Activated effector memory CD4-positive, alpha-beta T cell treated with Interleukin-2 at 50 U/mL for 16 hours (primary cell): ENCODE results near the gene RTP5.
"Not testable (repeated sequence)": the region's sequence is repeated elsewhere in the genome, so short reads cannot be mapped to it uniquely, and the experiment has no call there.

Source experiments
- DNase-seq: peaks from one replicate; pipeline ENCODE4 v3.0.0-alpha.2; 2020

RTP5 gene

GRCh38 chr2:241904011-241904718 lies 34.6 kb downstream of the RTP5 start:
- no peak for DNase-seq

- no peak for DNase-seq
Observed at GRCh38 chr2:241904791-241905710, 35.5 kb downstream of the RTP5 start.

GRCh38 chr2:241905716-241906377 lies 36.3 kb downstream of the RTP5 start:
- DNase-seq = no peak

GRCh38 chr2:241906378-241906770 lies 36.8 kb downstream of the RTP5 start:
- DNase-seq = not testable (repeated sequence)

- no peak for DNase-seq
Observed at GRCh38 chr2:241906826-241907570, 37.5 kb downstream of the RTP5 start.

GRCh38 chr2:241907831-241908230 lies 38.3 kb downstream of the RTP5 start:
- not testable (repeated sequence) for DNase-seq

GRCh38 chr2:241908686-241909420 lies 39.3 kb downstream of the RTP5 start:
- DNase-seq = no peak

GRCh38 chr2:241909769-241910168 lies 40.2 kb downstream of the RTP5 start:
- no peak for DNase-seq

GRCh38 chr2:241910604-241911520 lies 41.3 kb downstream of the RTP5 start:
- DNase-seq = no peak

- DNase-seq = no peak
Observed at GRCh38 chr2:241911551-241911950, 42.0 kb downstream of the RTP5 start.

GRCh38 chr2:241912021-241912555 lies 42.6 kb downstream of the RTP5 start:
- DNase-seq = no peak

GRCh38 chr2:241913703-241914102 lies 44.2 kb downstream of the RTP5 start:
- DNase-seq = no peak

- DNase-seq = no peak
Observed at GRCh38 chr2:241914542-241914941, 45.0 kb downstream of the RTP5 start.

- DNase-seq = not testable (repeated sequence)
Observed at GRCh38 chr2:241921631-241922030, 52.1 kb downstream of the RTP5 start.

GRCh38 chr2:241922411-241922810 lies 52.9 kb downstream of the RTP5 start:
- no peak for DNase-seq

GRCh38 chr2:241922816-241923601 lies 53.5 kb downstream of the RTP5 start:
- DNase-seq = not testable (repeated sequence)
